HG03457 (cell line): ENCODE results near the gene ADGRF5.

ENCODE experiments used
- ATAC-seq: cut with Tn5 transposase; IDR thresholded peaks from one replicate; pipeline ENCODE4 v1.9.1; 2021; ENCODE audit warnings: moderate number of reproducible peaks; ENCODE audit not compliant: unreplicated experiment

Gene ADGRF5

DNA sequence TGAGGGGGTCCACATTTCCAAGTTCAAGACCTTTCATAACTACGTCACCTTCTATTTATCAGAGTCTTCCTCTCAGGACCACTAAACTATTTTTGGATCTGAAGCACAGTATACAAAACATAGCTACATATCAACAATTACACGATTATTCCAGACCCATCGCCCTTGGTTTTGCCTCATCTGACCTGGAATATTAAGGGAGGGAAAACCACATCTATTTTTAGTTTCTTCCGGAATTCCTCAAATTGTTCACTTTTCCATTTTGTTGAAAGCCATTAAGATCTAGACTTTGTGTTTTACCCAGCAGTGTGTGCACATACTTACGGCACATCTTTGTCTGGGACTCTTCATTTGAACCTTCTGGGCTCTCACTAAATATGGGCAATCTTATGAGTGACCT lies 12.0 kb upstream of the ADGRF5 start:
- no peak for ATAC-seq

DNA sequence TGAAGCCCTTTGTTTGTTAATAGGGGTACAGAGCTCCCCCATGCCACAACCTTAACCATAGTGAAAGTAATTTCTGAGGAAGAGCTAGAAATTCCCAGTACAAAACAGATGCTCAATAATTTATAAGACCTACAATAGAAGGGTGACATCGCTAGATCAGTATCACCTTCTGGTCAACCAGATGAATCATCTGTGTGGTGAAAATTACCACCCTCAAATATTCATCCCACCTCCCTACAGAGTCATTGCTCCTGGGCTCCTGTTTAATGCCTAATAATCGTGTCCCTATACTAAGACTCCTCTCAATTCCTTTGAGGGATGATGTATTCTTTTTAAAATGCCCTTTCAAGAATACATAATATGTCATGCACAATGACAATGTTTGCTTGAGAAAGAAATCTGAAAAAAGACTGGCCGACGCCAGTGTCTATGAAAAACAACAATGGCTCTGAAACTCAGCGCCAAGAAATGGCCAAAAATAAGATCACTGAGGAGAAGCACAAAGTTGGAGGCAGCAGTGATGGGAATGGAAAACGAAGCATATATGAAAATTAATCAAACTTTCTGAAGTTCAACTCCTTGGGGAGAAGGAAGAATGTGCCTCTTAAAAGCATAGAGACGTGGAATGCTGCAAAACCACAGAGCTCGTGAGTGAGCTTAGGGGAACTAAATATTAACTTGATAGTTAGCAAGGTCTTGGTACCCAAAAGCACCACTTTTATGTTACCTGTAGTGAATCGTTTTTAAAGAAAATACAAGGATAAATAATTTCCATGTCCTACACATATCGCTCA lies 11.0 kb upstream of the ADGRF5 start:
- ATAC-seq = no peak

DNA sequence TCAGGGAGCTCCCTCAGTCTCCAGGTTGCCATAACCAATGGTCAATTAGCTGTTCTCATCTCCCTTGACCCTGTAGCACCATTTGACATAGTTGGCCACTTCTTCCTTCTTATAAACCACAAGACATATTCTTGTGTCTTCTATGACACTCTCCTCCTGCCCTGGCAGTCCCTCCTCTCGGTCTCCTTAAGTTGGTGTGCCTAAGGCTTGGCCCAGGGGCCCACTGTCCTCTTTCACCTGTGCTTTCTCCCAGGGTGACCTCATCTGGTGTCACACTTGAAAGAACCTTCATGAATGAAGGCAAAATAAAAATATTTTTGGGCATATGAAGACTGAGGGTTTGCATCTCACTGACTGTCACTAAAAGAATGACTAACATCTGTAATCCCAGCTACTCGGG lies 9.7 kb upstream of the ADGRF5 start:
- ATAC-seq = no peak

DNA sequence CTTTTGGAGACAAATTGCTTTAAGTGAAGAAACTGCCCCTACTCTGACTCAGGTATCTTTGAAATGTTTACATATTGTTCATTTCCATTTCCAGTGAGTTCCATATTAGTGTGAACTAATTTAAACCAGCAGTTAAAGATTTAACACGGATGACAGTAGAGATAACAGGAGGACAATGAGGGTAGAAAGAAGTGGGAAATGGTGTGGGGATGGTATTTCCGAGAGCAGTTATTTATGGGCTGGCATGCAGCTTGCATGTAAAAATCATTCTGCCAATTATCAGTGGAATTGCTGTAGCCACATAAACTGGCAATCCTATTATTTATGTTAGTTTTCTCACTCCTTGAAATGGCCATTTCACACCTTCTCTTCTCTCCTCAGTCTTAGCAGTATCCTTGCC lies 8.6 kb upstream of the ADGRF5 start:
- no peak for ATAC-seq

DNA sequence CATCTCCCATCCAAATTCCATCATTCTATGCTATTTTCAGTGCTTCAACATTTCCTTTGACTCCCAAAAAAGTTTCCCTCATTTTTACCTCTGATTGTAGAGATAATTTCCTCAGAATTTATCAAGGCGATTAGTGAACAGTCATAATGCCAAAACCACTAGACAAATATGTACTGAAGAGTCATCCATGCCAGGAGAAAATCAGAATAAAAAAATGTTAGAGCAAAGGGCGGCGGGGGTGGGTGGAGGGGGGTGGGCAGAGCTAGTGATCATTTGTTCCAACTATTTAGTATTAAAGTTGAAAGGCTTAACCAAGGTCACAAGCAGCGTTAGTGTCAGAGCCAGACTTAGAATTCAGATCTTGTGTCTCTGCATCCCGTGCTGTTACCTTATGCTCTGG lies 5.3 kb upstream of the ADGRF5 start:
- ATAC-seq = no peak

DNA sequence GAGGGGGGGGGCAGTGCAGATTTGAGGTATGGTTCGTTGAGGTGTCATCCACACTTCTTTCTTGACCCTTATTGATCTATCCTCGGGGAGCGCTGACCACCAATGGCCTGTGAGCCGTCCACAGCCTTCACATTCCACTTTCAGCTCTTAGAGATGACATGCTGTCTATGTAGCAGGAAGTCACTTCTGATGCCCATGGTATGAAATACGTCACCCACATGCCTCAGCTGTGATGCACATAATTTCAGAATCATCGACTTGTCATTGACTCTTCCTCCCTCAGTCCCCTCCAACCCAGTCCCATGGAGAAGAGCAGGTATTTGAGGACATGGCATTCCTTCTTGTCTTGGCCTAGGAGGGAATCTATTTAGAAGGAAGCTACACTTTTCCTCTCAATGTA lies 4.7 kb upstream of the ADGRF5 start:
- ATAC-seq = no peak

DNA sequence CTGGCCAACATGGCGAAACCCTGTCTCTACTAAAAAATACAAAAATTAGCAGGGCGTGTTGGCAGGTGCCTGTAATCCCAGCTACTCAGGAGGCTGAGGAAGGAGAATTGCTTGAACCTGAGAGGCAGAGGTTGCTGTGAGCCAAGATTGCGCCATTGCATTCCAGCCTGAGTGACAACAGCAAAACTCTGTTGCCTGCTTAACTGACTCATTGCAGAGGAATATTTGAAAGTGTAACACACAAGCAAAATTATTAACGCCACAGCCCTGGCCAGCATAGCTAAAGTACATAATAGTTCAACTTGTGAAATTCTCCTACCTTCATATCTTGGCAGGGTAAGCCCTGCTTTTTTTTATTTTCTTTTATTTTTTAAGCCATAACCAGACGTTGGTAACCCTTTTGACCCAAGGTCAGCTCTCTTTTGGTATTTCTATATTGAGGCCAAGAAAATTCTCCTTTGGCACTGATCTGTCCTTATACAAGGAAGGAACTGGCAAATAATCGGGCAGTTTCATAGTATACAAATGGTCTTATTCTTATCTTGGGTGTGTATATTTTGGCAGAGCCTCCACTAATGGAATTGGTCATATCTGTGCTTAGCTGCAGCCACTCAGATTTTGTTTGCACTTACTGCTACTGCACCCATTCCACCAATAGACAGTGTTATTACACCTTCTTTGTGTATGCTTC lies 4.0 kb upstream of the ADGRF5 start:
- ATAC-seq = no peak

DNA sequence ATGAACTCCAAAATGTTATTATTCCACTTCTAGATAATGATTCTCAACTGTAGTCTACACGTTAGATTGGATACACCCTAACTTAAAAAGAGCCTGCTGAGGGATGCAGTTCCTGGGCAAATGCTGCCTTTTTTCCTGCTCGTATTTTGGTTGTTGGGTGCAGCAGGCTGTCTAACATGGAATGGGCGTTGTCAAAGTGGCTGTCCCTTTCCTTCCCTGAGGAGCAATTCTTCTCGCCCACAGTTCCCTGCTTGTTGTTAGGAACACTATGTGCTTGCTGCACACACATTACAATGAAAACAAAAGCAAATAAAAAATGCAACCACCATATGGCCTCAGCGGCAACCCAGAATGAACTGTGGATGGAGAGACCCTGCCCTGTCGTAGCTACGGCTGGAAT lies 1.7 kb upstream of the ADGRF5 start:
- no peak for ATAC-seq

DNA sequence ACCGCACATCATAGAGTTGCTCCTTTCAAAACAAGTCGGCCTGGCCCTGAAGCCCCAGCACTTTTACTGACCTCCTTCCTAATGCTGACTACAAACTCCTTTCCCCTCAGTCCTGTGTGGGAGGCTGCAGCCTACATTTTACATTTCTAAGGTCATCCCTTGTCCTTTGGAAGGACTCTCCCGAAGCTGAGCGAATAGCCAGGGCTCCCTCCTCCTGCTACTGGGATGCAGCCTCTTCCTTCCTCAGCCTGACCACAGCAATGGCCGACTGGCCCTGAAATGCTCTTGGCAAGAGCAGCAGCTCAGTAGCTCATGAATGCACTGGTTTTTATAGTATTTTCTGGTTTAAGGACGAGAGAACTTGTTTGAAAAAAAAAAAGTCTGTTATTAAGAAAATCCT lies 679 bp downstream of the ADGRF5 start:
- ATAC-seq = no peak

DNA sequence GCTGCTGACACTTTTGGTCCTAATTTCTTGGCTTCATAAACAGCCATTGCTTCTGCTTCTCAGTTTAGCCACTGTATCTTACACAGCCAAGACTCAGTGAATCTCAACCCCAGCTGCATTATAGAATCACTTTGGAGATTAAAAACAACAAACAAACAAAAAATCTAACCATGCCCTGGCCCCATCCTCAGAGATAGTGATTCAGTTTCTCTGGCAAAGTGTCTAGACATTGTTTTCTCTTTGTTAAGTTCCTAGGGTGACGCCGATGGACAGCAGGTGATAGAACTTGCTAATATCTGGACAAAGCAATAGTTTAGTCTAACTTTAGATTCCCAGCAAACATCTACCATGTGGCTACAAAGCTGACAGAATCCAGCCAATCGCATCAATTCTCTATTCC lies 2.9 kb downstream of the ADGRF5 start:
- no peak for ATAC-seq

DNA sequence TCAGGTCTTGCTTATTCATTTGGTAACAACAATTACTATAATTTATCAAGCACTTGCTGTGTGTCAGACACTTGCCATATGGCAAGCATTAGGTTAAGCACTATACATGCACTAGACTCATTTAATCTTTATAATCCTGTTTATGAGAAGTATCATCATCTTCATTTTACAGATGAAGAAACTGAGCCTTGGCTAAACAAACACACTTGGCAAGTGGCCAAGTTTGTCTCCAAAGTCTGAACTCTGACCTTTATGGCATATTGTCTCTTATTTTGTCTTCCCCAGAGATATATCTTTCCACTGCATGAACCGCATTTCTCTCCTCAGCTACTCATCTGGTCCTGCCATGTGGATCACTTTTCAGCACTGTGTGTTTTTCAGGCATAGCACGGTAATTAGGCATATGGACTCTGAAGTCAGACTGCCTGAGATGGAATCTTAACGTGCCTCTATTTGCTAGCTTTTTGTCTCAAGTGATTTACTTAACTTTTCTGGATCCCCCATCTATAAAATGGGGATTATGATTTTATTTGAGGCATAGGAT lies 4.7 kb downstream of the ADGRF5 start:
- no peak for ATAC-seq

DNA sequence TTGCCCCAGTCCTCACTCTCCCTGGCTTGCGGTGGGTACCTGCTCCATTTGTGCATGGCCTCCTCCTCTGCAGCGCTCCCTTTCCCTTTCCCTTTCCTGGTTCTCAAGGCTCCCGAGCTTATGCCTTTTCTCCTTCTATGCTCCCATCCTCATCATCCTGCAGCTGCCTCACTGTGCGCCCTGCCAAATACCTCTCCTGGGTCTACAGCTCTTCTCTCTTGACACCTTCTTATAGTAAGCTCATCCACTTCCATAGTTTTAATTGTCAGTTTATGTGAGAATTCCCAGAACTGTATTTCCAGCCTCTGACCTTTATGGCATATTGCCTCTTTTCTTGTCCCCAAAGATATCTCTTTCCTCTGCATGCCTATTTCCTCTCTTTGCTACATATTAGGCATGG lies 5.9 kb downstream of the ADGRF5 start:
- ATAC-seq = no peak

DNA sequence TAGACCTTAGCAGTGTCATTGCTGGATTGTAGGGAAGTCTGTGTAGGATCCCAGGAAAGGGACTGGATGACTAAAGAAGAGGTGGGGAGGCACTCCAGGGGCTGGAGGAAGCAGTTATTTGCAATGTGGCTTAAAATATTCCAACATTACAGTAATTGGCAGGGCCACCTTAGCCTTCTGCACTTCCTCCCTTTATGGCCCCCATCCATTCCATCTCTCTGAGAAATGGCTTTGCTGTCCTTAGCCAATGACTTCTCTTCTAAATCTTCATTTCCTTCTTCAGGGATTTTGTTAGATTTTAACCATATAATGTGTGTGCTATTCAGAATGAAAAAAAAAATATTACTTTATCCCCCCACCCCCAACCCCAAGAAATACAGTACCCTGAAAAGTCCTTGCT lies 6.4 kb downstream of the ADGRF5 start:
- no peak for ATAC-seq

DNA sequence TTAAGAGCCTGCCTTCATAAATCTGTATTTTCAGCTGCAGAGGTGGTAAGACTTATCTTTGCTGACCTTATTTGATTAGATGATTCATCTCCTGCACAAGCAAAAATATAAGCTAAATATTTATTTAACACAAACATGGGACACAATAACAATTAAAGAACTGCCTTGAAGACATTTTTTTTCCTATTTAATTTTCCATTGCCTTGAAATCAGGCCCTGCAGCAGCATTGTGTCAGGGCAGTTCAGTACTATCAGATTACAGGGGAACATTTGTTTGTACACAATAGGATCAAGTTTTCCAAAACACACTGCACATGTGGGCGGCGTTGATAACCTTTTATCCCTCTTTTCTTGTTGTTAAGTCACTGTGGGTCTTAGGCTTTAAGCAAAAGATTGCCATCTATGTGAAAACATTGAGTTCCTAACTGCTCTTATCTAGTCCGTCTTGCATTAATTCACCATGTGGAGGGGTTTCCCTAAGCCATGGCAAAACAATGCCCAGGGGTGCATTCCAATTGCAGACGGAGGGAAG lies 7.4 kb downstream of the ADGRF5 start:
- no peak for ATAC-seq

DNA sequence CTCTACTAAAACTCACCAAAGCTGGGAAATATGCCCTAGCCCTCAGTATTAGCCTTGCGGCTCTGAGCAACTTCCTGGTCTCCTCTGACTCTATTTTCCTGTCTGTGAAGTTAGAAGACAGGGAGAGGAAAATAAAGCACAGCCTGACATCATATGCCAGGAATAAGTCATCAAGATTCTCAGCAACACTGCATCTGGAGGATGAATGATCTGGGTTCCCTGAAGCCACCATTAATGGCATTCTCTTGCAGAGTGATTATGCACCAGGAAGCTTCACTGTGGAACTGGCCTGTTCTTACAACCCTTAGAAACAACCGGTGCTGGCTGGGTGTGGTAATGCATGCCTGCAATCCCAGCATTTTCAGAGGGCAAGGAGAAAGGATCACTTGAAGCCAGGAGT lies 12.4 kb downstream of the ADGRF5 start:
- no peak for ATAC-seq

DNA sequence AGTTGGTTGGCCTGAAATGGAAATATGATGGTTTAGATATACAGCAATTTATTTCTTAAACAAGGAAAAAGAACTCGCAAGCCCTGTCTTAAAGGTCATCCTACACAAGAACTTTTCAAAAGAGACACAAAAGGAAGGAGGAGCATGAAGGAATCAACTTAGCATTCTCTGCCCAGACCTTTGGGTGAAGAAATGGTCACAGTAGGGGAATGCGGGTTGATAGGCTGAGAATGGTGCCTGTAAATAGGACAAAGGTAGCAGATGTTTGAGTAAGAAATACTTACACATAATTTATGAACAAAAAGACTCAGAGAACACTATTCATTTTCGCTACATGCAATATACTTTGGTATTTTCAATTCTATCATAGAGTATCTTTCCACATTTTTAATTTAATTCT lies 15.0 kb downstream of the ADGRF5 start:
- no peak for ATAC-seq

DNA sequence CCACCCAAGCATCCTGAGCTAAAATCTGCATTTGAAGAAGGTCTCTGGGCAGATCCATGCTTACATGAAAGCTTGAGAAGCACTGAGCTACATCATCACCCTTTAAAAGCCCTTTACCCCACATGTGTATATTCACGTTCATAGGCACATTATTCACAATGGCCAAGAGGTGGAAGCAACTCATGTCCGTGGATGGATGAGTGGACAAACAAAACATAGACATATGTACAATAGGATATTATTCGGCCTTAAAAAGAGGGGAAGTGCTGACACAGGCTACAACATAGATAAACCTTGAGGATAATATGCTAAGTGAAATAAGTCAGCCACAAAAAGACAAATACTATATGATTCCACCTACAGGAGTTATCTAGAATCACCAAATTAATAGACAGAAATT lies 17.6 kb downstream of the ADGRF5 start:
- no peak for ATAC-seq

DNA sequence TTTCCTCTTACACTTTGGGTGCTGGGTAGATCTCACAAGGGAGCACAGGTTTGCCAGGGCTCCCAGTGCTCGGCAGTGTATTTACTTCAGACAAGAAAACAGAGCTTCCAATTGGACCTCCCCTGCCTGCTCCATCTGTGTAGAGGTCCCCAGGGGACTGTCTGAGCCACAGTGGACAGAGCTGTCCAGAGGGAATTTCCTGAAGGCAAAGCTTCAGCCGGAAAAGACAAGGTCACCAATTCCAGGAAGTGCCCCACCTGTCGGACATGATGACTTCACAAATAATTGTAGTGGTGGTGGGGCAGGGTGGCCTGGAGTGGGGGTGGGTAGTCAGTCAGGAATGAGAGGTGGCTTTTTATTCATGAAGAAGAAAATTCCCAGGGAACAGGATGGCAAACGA lies 18.6 kb downstream of the ADGRF5 start:
- no peak for ATAC-seq

DNA sequence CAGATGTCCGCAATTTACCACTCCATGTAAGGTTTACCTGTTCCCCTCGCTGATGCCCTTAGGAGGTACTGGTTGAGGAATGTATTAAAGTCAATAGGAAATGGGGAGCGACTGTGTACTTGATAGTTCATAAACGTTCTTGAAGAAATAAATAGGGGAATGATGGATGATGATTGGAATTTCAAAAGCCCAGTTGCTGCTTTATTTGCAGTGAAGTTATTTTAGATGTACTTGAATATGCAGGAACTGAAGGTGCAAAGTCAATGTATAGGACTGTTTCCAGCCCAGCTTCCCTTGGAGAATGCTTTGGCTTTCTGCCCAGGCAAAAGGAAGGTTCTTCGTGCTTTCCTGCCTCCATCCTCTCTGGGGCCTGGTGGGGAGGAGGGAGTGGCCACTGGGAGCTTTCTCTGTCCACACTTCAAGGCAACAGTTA lies 19.8 kb downstream of the ADGRF5 start:
- no peak for ATAC-seq

DNA sequence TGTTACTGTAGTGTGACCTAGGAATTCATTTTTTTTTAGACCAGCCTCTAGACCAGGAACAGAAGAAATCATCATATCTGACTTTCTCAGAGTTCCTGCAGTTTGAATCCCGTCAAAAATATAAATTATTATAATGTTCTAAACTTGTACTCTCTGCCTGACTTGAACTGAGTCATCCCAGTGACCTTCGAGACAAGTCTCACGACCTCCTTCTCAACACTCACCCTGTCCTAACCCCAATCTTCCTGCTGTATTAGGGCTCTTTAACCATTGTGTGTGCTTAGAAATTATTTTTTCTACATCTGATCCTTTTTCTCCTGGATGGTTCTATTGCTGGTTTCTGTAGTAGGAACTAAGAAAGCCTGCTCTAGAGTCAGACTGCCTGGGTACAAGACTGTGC lies 21.5 kb downstream of the ADGRF5 start:
- ATAC-seq = no peak

DNA sequence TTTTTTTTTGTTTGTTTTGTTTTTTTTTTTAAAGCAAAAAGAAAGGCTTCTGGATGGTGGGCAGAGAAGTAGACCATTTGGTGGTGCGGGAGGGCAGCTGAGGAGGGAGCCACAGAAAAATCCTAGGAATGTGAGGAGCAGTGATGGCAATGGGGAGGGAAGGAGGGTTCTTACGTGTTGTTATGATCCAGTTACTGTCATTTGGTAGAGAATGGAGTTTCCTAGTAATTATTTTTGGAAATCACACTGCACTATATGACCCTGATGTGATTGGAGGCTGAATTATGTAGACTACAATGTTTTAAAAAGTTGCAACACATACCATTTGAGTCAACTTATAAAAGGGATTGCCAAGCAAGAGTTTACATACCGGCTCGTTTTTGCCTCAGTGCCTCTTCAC lies 22.1 kb downstream of the ADGRF5 start:
- ATAC-seq = no peak

DNA sequence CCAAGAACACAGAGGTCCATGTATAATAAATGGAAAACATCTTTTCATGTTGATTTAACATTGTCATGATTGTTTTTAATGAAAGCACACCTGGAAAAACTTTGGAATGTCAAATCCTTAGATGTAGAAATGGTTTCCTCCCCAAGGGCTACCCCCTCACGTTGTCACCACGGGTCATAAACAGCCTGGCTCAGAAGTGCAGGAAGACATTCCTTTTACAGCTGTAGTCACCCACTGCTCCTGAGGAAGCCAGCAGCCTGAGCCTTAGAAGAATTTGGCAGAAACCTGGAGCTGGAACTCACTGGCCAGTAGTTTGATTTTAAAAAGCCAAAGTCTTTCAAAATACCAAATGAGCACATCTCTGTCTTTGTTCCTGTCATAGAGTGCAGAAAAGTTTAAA lies 23.7 kb downstream of the ADGRF5 start:
- ATAC-seq = no peak
